Heart right ventricle (tissue), 16 donors: ENCODE results near the gene ZRANB1. TPM values are rescaled to one million over a fixed set of nuclear protein-coding genes. Genes with fewer than 3 reads are reported as not detected.

Experiments
- ATAC-seq, 8 donors: fragments of 200-7000 bp; cut with Tn5 transposase; one replicate each; pipeline ENCODE4 v1.9.1; 2020; ENCODE audit warnings: mild to moderate bottlenecking in 8 of 8, moderate library complexity in 8 of 8, moderate number of reproducible peaks in 1 of 8
- DNase-seq, 2 donors: peaks; one replicate each; pipeline ENCODE4 v3.0.0-alpha.2; 2020
- H3K27ac ChIP-seq, 10 donors: fragments of 200-600 bp; sonication (generic) in 2 of 10; one replicate each; pipeline versions ENCODE4 v1.5.0 to v1.8.0; 2020 to 2022; ENCODE audit warnings: mild to moderate bottlenecking in 3 of 10
- H3K27me3 ChIP-seq, 7 donors: fragments of 200-600 bp; one replicate each; pipeline ENCODE4 v1.8.0; 2021 to 2022; ENCODE audit warnings: mild to moderate bottlenecking in 2 of 7
- H3K36me3 ChIP-seq, 9 donors: fragments of 200-600 bp; sonication (generic) in 1 of 9; one replicate each; pipeline versions ENCODE4 v1.5.0 to v1.8.0; 2020 to 2022; ENCODE audit warnings: mild to moderate bottlenecking in 2 of 9
- H3K4me1 ChIP-seq, 9 donors: fragments of 200-600 bp; sonication (generic) in 1 of 9; one replicate each; pipeline versions ENCODE4 v1.5.0 to v1.8.0; 2020 to 2022; ENCODE audit warnings: mild to moderate bottlenecking in 4 of 9
- H3K4me3 ChIP-seq, 10 donors: fragments of 200-600 bp; sonication (generic) in 2 of 10; one replicate each; pipeline versions ENCODE4 v1.5.0 to v1.8.0; 2020 to 2022; ENCODE audit warnings: mild to moderate bottlenecking in 7 of 10, moderate library complexity in 2 of 10
- H3K9me3 ChIP-seq, 11 donors: fragments of 200-600 bp in 10 of 11; sonication (generic) in 2 of 11; one replicate each; pipeline versions ENCODE4 v1.5.0 to v1.8.0; 2013 to 2022; ENCODE audit warnings: mild to moderate bottlenecking in 2 of 11, control low read depth in 1 of 11, moderate library complexity in 1 of 11
- WGBS, 2 donors: extraction: QIAGEN DNeasy Blood & Tissue Kit; methylation state at CpG; one replicate each; pipeline ENCODE4 v1.1.7; 2013; ENCODE audit warnings: inconsistent platforms in 1 of 2; 5-methylcytosine and 5-hydroxymethylcytosine counted together
- intact Hi-C, 10 donors: fragments of 100-400 bp; cut with DNase I; formaldehyde crosslinking; loops; one replicate each; pipeline versions ENCODE4 v1.11.1 to v1.14.2; 2022
- polyA plus RNA-seq, 2 donors: library from polyadenylated mRNA; stranded (reverse); fragments of 200-250 nt; gene quantifications; one replicate each; pipeline ENCODE4 v1.2.3, GENCODE V29; 2013
- total RNA-seq, 10 donors: library from RNA; stranded (reverse); fragmentation: NEBNext Ultra II Directional in 3 of 10; extraction: Animal tissue kit (Norgen Biotek cat#: 25700) in 3 of 10; gene quantifications; one replicate each; pipeline versions ENCODE4 v1.2.1 to v1.2.4, GENCODE V29; 2021 to 2023
- TF ChIP-seq, protein P1 (sequence below), 9 donors: fragments of 200-600 bp; sonication (generic) in 2 of 9; IDR thresholded peaks; one replicate each; pipeline versions ENCODE4 v1.5.0 to v1.8.0; 2021 to 2022; ENCODE audit warnings: antibody characterized with exemption in 9 of 9, mild to moderate bottlenecking in 5 of 9, moderate library complexity in 1 of 9
- donor health status: Arrhythmogenic right ventricular cardiomyopathy.
- donor health status: ischemic (EF 13 %, LVEDD 7.1; RV severe dilation, severe dysfunction).
- donor health status: healthy with polysubstance abuse.
- donor health status: DM: no; HTN: yes; CAD: no.
- donor health status: DM: no; HTN: no; CAD: no.
- donor health status: ischemic (EF 25% LVEDD 6.9; RV normal size, moderate dysfunction).
- donor health status: ischemic (EF 25% LVEDD 5.7; RV mildly dilated, moderate dysfunction).
- donor health status: healthy.
- donor health status: DM: yes; HTN: yes; CAD: no.
- donor health status: Ischemic cardiomyopathy.
- donor health status: ischemic (EF 35%, LVEDD 5.7; RV mildly dilated, moderate dysfunction).
- donor health status: nonischemic (EF 11% LVEDD 7.7; RV severe dilation, severe dysfunction).
- donor health status: DM: yes; HTN: yes; CAD: no.
- donor health status: PGD.
- donor health status: ischemic (EF 29% LVEDD 5.4; RV normal size, mild dysfunction).
- donor health status: nonischemic (EF 23%, LVEDD 6.1; RV moderate dilation, normal function).

The ZRANB1 gene
- total and polyA plus RNA-seq, 12 donors, result 13.0 to 33.2 (median 27.5) TPM

DNA sequence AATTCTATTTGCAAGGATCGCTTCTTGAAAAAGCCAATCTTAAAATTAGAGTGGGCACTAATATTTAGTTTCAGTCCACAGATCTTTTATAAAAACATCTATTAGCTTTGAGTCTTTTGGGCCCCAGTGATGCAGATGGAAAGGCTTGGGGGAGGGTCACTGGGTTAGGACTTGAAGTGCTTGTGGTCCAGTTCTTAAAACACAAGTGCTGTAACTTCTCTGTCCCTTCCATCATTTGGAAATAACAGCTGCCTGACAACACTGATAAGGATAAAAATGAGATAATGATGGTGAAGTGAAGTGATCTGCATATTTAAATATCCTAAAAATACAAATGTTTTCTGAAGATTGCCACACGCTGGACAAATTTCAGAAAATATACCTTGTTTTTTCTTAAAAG, 37.1 kb upstream of the ZRANB1 start:
- intact Hi-C loops, result no loop called here

DNA sequence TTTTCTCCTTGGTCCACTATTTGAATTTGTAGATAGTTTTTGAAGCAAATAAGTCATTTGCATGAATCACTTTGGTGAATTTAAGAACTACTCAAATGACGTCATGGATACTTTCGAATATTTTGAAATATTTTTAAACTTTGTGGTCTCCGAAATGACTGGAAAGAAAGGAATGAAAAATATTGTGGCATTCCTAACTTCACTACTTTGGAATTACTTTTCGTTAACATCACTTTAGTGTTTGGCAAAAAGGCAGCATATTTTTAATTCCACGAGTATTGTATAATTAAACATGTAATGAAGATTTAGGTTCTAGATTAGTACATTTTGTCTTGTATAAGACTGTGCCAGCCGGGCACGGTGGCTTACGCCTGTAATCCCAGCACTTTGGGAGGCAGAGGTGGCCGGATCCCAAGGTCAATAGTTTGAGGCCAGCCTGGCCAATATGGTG, 35.3 kb upstream of the ZRANB1 start:
- ATAC-seq (no peak), DNase-seq (no peak)
- Histone ChIP-seq H3K4me1 (peaks cover 0 to 13% (median 6%) of the 10 kb centered on the region in 9 donors), H3K36me3 (no peaks in the 10 kb centered on the region), H3K4me3 (no peak overlapping the region), H3K27ac (no peak overlapping the region), H3K9me3 (no peaks in the 10 kb centered on the region), H3K27me3 (no peaks in the 10 kb centered on the region)
- TF ChIP-seq, protein P1, sequence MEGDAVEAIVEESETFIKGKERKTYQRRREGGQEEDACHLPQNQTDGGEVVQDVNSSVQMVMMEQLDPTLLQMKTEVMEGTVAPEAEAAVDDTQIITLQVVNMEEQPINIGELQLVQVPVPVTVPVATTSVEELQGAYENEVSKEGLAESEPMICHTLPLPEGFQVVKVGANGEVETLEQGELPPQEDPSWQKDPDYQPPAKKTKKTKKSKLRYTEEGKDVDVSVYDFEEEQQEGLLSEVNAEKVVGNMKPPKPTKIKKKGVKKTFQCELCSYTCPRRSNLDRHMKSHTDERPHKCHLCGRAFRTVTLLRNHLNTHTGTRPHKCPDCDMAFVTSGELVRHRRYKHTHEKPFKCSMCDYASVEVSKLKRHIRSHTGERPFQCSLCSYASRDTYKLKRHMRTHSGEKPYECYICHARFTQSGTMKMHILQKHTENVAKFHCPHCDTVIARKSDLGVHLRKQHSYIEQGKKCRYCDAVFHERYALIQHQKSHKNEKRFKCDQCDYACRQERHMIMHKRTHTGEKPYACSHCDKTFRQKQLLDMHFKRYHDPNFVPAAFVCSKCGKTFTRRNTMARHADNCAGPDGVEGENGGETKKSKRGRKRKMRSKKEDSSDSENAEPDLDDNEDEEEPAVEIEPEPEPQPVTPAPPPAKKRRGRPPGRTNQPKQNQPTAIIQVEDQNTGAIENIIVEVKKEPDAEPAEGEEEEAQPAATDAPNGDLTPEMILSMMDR (IDR thresholded peaks at IDR 0.05), result no peak
- intact Hi-C loops, result no loop called here
- 86% methylated on average over 9 of the region's 9 CpGs for WGBS, 2 donors

More for the DNA sequence above, 37.1 kb upstream of the ZRANB1 start:
- Histone ChIP-seq H3K27ac (no peak overlapping the region), H3K4me3 (no peak overlapping the region), H3K9me3 (no peaks in the 10 kb centered on the region), H3K27me3 (peaks cover 0 to 3% (median 0%) of the 10 kb centered on the region in 7 donors), H3K4me1 (no peaks in the 10 kb centered on the region), H3K36me3 (no peaks in the 10 kb centered on the region)
- TF ChIP-seq, protein P1 (IDR thresholded peaks at IDR 0.05), result no peak
- ATAC-seq (no peak), DNase-seq (no peak)
- 66 to 94% methylated on average over 2 of the region's 2 CpGs for WGBS, 2 donors

DNA sequence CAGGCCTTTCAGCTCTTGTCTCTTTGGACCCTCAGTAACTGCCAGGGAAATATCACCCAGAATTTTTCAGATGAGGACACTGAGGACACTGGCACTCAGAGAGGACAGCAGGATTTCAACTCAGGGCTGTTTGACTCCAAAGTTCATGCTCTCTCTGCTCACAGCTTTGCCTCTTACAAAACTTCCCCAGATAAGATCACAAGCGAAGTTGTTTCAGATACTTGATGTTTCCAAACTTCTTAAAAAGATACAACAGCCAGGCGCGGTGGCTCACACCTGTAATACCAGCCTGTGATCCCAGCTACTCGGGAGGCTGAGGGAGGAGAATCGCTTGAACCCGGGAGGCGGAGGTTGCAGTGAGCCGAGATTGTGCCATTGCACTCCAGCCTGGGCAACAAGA, 32.4 kb upstream of the ZRANB1 start:
- ATAC-seq (no peak), DNase-seq (no peak)
- H3K9me3 ChIP-seq, result no peaks in the 10 kb centered on the region
- no peaks in the 10 kb centered on the region for H3K36me3 ChIP-seq
- 88 to 90% methylated on average over 8 of the region's 8 CpGs for WGBS, 2 donors
- H3K4me1 ChIP-seq, result peaks cover 0 to 27% (median 13%) of the 10 kb centered on the region in 9 donors
- H3K4me3 ChIP-seq, result no peak overlapping the region
- intact Hi-C loops, result no loop called here
- TF ChIP-seq, protein P1 (IDR thresholded peaks at IDR 0.05), result no peak
- no peaks in the 10 kb centered on the region for H3K27me3 ChIP-seq
- no peak overlapping the region for H3K27ac ChIP-seq

DNA sequence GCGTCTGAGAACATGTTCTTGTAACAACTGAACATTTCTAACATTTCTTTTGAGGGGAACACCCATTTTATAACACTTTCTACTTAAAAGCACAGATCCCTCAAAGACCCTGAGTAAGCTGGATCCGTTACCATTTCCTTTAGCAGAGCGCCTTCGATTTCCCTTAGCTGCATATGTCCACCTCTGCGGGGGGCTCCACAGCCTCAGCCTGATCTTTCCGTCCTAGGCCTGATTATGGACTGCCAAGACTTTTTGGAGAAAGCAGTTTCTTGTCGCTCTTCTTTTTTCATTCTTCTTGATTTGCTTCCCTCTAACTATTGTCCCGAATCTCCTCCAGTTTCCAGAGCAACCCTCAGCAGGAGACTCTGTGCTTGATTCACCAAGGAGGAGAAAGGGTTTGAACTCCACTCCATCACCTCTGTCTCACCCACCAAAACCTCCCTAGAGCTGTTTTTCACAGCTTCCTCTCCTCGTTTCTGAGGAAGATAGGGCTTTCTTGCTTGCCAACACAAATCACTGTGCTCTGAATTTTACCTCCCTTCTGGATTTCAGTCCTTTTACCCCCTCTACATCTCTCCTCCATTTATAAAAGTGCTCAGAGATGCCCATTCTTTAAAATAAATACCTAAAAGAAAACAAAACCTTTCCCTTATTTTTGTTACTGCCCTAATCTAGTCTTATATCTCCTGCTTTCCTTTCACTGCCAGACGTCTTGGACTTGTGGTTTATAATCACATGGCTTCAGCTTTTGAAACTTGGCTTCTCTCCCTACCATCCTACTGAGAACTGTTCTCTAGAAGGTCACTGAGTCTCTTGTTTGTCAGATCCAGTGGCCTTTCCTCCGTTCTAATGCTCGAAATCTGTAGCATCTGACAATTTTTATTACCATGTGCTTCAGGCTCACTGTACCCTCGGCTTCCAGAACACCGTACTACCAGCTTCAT, 30.5 kb upstream of the ZRANB1 start:
- ATAC-seq (peak in 2 of 8 donors; percentile 40 to 55), DNase-seq (peak in 1 of 2 donors; percentile 13)
- Histone ChIP-seq H3K4me1 (peaks cover 0 to 34% (median 20%) of the 10 kb centered on the region in 9 donors), H3K36me3 (no peaks in the 10 kb centered on the region), H3K27me3 (no peaks in the 10 kb centered on the region), H3K9me3 (no peaks in the 10 kb centered on the region), H3K4me3 (no peak overlapping the region), H3K27ac (peak overlapping the region in 7 of 10 donors; percentile 8 to 71 (median 39))
- intact Hi-C loops, result loop anchor here in 4 of 10 donors (10.0 kb wide), 7 partner anchors 63 to 803 kb away; partner anchors contain the start of genes ABRAXAS2 (in 2 of the 4), CTBP2 (in 1 of the 4) and EDRF1 (in 1 of the 4)
- TF ChIP-seq, protein P1 (IDR thresholded peaks at IDR 0.05), result no peak
- WGBS, 2 donors, result 41 to 52% methylated on average over 14 of the region's 14 CpGs
